Measurements from ENCODE around the gene CUX1.

The CUX1 gene

GRCh38 chr7:101869901-101870290 is 52.5 kb downstream of the CUX1 start:
- peak overlapping the region; percentile 81 for H3K27ac ChIP-seq (ENCODE audit: poor library complexity, severe bottlenecking)
- no peaks in the 10 kb centered on the region for H3K27me3 ChIP-seq (ENCODE audit: insufficient read depth, poor library complexity, severe bottlenecking)
- DNase-seq (ENCODE audit: low spot score) (no peak), ATAC-seq (ENCODE audit: low read depth) (no peak)
- H3K4me1 ChIP-seq (ENCODE audit: insufficient read depth, poor library complexity, severe bottlenecking) = peaks cover 17% of the 10 kb centered on the region
- TF ChIP-seq CTCF (IDR thresholded peaks at IDR 0.05; ENCODE audit: poor library complexity, severe bottlenecking) = no peak
- H3K36me3 ChIP-seq (ENCODE audit: low read depth) = no peaks in the 10 kb centered on the region
- H3K9me3 ChIP-seq (ENCODE audit: severe bottlenecking) = no peaks in the 10 kb centered on the region
- no peak overlapping the region for H3K4me3 ChIP-seq (ENCODE audit: severe bottlenecking)

GRCh38 chr7:101870361-101871062 is 53.1 kb downstream of the CUX1 start:
- peak; percentile 66 for TF ChIP-seq CTCF (IDR thresholded peaks at IDR 0.05; ENCODE audit: poor library complexity, severe bottlenecking)
- Histone ChIP-seq H3K4me3 (ENCODE audit: severe bottlenecking) (no peak overlapping the region), H3K27me3 (ENCODE audit: insufficient read depth, poor library complexity, severe bottlenecking) (no peaks in the 10 kb centered on the region), H3K27ac (ENCODE audit: poor library complexity, severe bottlenecking) (peak overlapping the region; percentile 81), H3K36me3 (ENCODE audit: low read depth) (no peaks in the 10 kb centered on the region), H3K4me1 (ENCODE audit: insufficient read depth, poor library complexity, severe bottlenecking) (peaks cover 17% of the 10 kb centered on the region), H3K9me3 (ENCODE audit: severe bottlenecking) (no peaks in the 10 kb centered on the region)
- ATAC-seq (ENCODE audit: low read depth) (peak; percentile 95), DNase-seq (ENCODE audit: low spot score) (no peak)

- Histone ChIP-seq H3K27ac (ENCODE audit: poor library complexity, severe bottlenecking) (peak overlapping the region; percentile 81), H3K27me3 (ENCODE audit: insufficient read depth, poor library complexity, severe bottlenecking) (no peaks in the 10 kb centered on the region), H3K4me3 (ENCODE audit: severe bottlenecking) (no peak overlapping the region), H3K36me3 (ENCODE audit: low read depth) (no peaks in the 10 kb centered on the region), H3K9me3 (ENCODE audit: severe bottlenecking) (no peaks in the 10 kb centered on the region), H3K4me1 (ENCODE audit: insufficient read depth, poor library complexity, severe bottlenecking) (peaks cover 17% of the 10 kb centered on the region)
- ATAC-seq (ENCODE audit: low read depth) = no peak
- no peak for DNase-seq (ENCODE audit: low spot score)
- TF ChIP-seq CTCF (IDR thresholded peaks at IDR 0.05; ENCODE audit: poor library complexity, severe bottlenecking) = no peak
These were observed 53.9 kb downstream of the CUX1 start for GRCh38 chr7:101871351-101871750.

- H3K9me3 ChIP-seq (ENCODE audit: severe bottlenecking) = no peaks in the 10 kb centered on the region
- no peak for DNase-seq (ENCODE audit: low spot score)
- ATAC-seq (ENCODE audit: low read depth) = no peak
- no peak overlapping the region for H3K27ac ChIP-seq (ENCODE audit: poor library complexity, severe bottlenecking)
- H3K36me3 ChIP-seq (ENCODE audit: low read depth) = no peaks in the 10 kb centered on the region
- H3K4me1 ChIP-seq (ENCODE audit: insufficient read depth, poor library complexity, severe bottlenecking) = peaks cover 17% of the 10 kb centered on the region
- TF ChIP-seq CTCF (IDR thresholded peaks at IDR 0.05; ENCODE audit: poor library complexity, severe bottlenecking) = no peak
- H3K4me3 ChIP-seq (ENCODE audit: severe bottlenecking) = no peak overlapping the region
- no peaks in the 10 kb centered on the region for H3K27me3 ChIP-seq (ENCODE audit: insufficient read depth, poor library complexity, severe bottlenecking)
These were observed 56.6 kb downstream of the CUX1 start for GRCh38 chr7:101874028-101874427.

- ATAC-seq (ENCODE audit: low read depth) (no peak), DNase-seq (ENCODE audit: low spot score) (no peak)
- H3K36me3 ChIP-seq (ENCODE audit: low read depth) = no peaks in the 10 kb centered on the region
- H3K27ac ChIP-seq (ENCODE audit: poor library complexity, severe bottlenecking) = no peak overlapping the region
- H3K4me3 ChIP-seq (ENCODE audit: severe bottlenecking) = no peak overlapping the region
- H3K9me3 ChIP-seq (ENCODE audit: severe bottlenecking) = no peaks in the 10 kb centered on the region
- peaks cover 9% of the 10 kb centered on the region for H3K4me1 ChIP-seq (ENCODE audit: insufficient read depth, poor library complexity, severe bottlenecking)
- no peaks in the 10 kb centered on the region for H3K27me3 ChIP-seq (ENCODE audit: insufficient read depth, poor library complexity, severe bottlenecking)
- no peak for TF ChIP-seq CTCF (IDR thresholded peaks at IDR 0.05; ENCODE audit: poor library complexity, severe bottlenecking)
These were observed 57.9 kb downstream of the CUX1 start for GRCh38 chr7:101875283-101875846.

Measured in RWPE2 (cell line).